ENCODE measurements around the gene CMSS1.

Gene CMSS1

DNA sequence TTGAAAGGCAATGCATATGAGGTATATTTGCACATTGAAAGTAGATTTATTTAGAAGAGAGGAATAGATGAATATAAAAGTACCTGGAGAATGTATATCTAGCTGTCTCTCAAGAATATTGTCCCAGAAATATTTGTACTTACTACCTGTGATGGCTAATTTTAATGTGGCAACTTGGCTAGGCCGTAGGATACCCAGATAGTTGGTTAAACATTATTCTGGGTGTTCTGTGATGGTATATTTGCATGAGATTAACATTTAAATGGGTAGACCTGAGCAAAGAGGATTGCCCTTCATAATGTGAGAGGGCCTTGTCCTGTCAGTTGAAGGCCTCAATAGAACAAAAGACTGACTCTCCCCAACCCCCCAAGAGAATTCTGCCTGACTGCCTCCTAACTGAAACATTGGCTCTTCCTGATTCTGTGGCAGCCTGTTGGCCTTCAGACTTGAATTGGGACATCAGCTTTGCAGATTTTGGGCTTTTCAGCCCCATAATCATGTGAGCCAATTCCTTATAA is 366.0 kb downstream of the CMSS1 start:
- no peak for DNase-seq (ENCODE audit: low read depth in 2 of 2)

- no peak for DNase-seq (ENCODE audit: low read depth in 2 of 2)
Measured at GRCh38 chr3:100184948-100185570, 367.4 kb downstream of the CMSS1 start.

DNA sequence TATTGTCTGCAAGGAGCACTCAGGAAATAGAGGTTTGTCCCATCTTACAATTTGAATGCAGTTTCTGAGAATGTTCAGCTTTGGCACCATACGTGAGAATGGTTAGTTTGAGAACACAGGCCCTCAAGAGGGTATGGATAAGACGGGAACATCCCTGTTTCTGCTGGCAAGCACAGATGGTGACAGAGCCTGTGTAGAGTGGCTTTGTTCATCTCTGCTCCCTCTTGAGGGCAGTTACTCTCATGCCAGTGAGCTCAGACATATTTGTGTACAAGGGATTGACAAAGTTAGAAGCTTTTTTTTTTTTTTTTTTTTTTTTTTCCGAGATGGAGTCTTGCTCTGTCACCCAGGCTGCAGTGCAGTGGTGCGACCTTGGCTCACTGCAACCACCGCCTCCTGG is 368.2 kb downstream of the CMSS1 start:
- DNase-seq (ENCODE audit: low read depth in 2 of 2): no peak

GRCh38 chr3:100189444-100189964 is 371.8 kb downstream of the CMSS1 start:
- no peak for DNase-seq (ENCODE audit: low read depth in 2 of 2)

DNA sequence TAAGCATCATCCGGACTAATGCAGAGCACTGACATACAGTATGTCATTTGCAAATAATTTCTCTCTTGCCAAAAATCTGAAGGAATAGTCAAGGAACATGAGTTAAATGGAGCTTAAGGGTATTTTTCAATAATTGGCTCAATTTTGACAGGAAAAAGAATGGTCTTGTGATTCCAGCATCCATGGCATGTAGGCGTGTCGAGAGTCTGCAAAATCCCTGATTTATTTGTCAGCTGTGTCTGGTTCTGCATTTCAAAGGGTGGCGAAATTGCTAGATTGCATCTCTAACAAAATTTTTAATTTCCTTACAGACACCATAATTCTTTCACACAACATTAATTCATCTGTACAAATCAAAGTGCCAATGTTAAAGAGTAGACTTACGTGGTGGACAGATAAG is 377.7 kb downstream of the CMSS1 start:
- DNase-seq (ENCODE audit: low read depth in 2 of 2): no peak

- DNase-seq (ENCODE audit: low read depth in 2 of 2): no peak
Measured at GRCh38 chr3:100197876-100198275, 380.2 kb downstream of the CMSS1 start.

- no peak for DNase-seq (ENCODE audit: low read depth in 2 of 2)
Measured at GRCh38 chr3:100198579-100199269, 381.1 kb downstream of the CMSS1 start.

DNA sequence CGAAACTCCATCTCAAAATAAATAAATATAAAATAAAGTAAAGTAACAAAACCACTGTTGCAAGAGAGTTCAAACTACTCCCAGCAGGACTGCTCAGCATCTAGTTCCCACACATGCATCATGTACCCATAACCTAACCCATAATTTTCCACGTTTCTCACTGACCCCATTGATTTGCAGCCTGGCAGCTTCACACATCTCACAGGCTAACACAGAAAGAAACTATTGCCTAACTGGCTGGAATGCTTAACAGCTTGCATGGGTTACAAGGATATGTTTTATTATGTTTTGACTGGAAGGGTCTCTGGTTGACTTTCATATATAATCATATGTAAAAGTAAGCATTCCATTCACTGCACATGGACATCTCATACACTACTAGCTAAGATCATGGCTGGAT is 387.5 kb downstream of the CMSS1 start:
- DNase-seq (ENCODE audit: low read depth in 2 of 2): no peak

DNA sequence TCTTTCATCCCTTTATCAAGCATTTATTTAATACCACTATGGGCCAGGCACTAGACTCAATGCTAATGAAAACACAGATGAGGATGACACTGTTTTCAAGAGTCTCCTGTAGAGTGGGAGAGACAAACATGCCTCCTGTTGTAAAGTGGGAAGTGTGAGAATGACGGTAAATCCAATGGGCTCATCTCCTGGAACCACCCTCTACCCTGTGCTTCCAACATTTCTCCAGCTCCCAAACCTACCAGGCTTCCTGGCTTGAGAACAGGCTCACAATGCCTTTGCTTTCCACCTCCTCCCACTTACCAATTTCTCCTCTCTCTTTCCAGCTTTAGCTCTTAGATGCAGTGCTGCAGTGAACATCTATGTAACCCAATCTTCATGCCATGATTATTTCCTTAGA is 389.0 kb downstream of the CMSS1 start:
- DNase-seq (ENCODE audit: low read depth in 2 of 2): no peak

DNA sequence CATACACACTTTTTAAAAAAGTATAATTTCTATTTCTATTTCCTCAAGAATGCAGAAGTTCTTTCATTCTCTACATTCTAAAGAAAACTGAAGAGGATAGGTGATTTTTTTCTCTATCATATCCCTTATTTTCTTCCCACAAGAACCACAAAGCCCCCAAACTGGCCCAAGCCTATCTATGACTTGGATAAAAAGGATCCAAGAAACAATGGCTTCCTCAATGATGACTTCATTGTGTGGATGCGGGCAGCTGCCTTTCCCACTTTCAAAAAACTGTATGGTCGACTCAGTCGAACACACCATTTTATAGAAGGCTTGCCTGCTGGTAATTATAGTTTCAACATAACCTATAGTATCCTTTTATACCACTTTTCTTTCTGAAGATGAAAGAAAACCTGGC is 390.2 kb downstream of the CMSS1 start:
- DNase-seq (ENCODE audit: low read depth in 2 of 2): no peak

DNA sequence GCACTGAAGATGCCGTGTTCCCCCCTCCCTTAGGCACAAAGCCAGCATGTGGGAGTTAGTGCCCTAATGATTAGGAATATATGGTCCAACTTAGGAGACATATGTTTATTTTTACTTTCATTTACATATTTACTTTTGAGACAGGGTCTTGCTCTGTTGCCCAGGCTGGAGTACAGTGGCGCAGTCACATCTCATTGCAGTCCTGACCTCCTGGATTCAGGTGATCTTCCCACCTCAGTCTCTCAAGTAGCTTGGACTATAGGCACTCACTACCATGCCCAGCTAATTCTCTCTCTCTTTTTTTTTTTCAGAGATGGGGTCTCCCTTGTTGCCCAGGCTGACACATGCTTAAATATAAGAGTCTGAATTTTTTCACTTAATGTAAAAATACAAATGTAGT is 391.5 kb downstream of the CMSS1 start:
- DNase-seq (ENCODE audit: low read depth in 2 of 2): no peak

DNA sequence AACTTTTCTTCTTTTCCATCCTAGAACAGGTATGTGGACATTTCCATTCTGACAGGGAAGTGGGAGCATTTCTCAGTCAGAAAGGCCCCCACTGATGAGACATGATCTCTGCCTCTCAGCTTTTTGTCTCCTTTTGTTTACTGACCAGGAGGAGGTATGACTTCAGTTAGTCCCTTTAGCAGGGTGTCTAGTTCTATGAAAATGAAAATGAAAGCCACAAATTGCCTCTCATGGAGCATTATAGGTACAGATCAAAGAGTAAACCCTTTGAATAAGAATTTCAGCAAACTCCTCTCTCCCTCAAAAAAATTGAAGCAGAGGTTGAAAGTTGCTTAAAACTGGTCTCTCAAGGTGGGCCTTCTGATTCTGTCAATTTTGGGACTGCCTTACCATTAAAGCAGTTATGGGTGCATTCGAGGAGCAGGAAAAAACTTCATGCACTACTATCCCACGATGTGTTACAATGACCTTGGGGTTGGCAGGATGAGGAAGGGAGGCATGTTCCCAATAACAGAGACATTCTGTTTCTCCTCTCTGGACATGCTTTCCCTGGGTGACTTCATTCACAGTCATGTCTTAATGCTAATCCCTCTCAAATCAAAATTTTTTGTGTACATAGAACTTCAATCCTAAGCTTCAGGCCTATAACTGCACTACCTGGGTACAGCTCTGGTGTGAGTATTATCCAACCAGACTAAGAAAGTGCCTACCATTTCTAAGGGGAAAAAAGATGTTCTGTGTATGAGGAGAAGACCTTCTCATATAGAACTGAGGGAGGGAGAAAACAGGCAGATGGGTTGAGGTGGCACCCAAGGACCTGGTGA is 392.5 kb downstream of the CMSS1 start:
- no peak for DNase-seq (ENCODE audit: low read depth in 2 of 2)

- no peak for DNase-seq (ENCODE audit: low read depth in 2 of 2)
Measured at GRCh38 chr3:100210772-100211135, 393.1 kb downstream of the CMSS1 start.

DNA sequence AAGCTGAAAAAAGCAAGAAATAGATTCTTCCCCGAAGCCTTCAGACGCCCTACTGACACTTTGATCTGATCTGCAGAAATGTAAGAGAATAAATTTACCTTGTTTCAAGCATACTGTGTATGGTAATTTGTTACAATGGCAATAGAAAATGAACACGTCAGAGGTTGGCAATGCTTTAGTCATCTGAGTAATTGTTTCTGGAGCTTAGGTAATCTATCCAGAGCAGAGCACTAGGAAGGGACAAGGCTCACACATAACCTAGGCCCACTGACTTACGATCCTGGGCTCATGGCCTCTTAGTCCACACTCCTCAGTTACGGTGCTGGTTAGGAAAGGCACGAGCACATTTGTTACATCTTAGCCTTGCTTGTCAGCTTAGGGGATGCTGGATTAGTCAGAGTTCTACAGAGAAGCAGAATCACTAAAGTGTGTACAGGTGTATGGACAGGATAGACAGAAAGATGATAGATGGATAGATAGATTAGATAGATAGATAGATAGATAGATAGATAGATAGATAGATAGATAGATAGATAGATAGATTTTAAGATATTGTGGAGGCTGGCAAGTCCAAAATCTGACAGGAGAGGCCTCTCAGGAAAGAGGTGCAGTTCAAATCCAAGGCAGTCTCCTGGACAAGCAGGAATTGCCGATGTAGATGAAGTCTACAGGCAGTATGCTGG is 396.4 kb downstream of the CMSS1 start:
- no peak for DNase-seq (ENCODE audit: low read depth in 2 of 2)

DNA sequence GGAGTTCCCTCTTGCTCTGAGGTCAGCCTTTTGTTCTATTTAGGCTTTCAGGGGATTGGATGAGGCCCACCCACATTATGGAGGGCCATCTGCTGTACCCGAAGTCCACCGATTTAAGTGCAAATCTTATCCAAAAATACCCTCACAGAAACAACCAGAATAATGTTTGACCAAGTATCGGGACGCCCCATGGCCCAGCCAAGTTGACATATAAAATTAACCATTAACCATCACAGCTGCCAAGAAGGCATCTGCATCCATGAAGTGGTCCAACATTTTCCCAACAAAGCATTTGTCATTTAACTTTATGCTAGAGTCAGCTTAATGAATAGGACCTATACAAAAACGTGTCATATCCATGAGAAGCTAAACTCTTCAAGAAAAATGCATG is 396.9 kb downstream of the CMSS1 start:
- DNase-seq (ENCODE audit: low read depth in 2 of 2): no peak

DNA sequence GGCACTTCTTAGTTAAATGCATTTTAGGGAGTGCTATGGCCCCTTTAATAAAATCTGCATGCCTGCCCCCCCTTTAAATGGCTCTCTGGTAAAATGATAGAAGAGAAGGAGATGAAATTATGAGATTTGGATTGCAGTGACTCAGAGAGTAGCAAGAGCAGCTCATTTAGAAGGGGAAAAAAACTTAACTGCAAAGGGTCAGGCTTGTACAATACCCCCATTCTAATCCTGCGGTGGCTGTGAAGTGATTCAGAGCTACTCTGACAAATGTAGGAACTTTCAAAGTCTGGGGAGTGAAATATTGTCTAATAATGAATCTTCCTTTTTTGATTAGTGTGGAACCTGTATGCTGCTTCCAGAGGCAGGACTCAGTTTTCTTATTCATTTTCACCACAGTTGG is 399.1 kb downstream of the CMSS1 start:
- no peak for DNase-seq (ENCODE audit: low read depth in 2 of 2)

DNA sequence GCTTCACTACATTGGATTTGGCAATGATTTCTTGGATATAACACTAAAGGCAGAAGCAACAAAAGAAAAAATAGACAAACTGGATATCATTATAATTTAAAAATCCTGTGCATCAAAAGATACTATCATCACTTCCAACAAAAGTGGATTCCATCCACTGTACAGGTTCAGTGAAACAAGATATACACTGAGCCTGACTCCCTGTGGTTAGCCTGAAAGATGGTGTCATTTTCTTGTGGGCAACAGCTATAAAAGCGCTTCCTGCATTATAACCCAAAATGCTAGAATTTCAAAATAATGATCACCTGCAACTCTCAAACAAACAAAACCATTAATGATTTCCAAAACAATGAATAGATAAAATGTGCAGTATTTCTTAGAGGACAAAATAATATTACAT is 403.5 kb downstream of the CMSS1 start:
- no peak for DNase-seq (ENCODE audit: low read depth in 2 of 2)

DNA sequence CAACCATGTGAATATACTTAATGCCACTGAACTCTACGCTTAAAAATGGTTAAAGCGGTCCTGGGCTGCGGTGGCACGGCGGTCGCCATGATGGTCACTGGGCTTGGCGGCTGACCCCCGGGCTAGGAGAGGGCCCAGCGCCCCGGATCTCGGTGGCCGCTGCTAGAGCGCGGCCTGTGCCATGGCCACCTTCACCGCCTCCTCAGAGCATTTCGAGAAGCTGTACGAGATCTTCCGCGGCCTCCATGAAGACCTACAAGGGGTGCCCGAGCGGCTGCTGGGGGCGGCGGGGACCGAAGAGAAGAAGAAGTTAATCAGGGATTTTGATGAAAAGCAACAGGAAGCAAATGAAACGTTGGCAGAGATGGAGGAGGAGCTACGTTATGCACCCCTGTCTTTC is 407.5 kb downstream of the CMSS1 start:
- no peak for DNase-seq (ENCODE audit: low read depth in 2 of 2)

- DNase-seq (ENCODE audit: low read depth in 2 of 2): no peak
Measured at GRCh38 chr3:100225883-100226282, 408.2 kb downstream of the CMSS1 start.

GRCh38 chr3:100226712-100227429 is 409.2 kb downstream of the CMSS1 start:
- DNase-seq (ENCODE audit: low read depth in 2 of 2): no peak

DNA sequence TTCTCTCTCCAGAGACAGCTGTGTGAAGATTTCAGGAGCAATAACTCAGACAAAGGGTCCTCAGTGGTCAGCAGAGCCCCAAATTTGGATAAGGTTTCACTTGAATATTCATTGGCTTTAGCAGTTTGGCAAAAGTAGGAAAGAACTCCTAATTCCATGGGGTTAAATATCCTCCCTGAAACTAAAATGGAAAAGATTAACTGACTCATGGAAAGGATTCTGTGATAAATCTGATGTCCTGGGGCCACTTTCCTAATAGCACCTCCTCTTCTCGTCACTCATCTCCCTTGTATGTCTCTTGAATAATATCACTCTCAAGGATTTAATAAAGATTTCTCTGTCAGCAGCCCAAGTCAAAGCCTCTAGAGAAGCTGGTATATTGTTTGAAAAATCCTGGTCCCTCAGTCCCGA is 409.9 kb downstream of the CMSS1 start:
- DNase-seq (ENCODE audit: low read depth in 2 of 2): no peak
